ENCODE measurements around the gene THG1L. TPM values are rescaled to one million over a fixed set of nuclear protein-coding genes. Genes with fewer than 3 reads are reported as not detected.

Gene THG1L
- total RNA-seq, 1 experiment from 2014 or later: 12.9 TPM

DNA sequence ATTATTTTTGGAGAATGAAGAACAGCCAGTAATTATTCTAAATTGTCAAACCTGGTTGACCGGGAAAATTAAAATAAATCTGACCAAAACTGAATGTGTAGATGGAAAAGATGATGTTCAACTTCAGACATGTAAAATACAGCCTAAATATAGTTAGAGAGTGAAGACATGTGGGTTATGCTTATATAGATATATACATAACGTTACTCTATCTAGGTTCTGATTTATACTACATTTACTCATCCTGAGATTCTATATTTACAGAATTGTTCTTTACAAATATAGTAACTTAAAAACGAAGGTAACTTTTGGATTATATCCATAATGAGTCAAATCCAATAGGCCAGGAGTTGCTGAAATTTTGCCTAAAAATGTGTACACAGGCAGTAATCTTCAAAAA, 20.8 kb upstream of the THG1L start:
- Histone ChIP-seq H3K23ac (ENCODE audit: insufficient read length, low read depth, low read length) (no peak overlapping the region), H3T11ph (ENCODE audit: low read length) (no peak overlapping the region), H2BK20ac (ENCODE audit: low read depth, low read length, poor library complexity, severe bottlenecking) (no peak overlapping the region), H3K4me1 (ENCODE audit: insufficient read depth, low read length) (no peaks in the 10 kb centered on the region), H3K23me2 (ENCODE audit: insufficient read length, low read depth, low read length, poor library complexity, severe bottlenecking) (no peaks in the 10 kb centered on the region), H3K79me1 (ENCODE audit: insufficient read depth, low read depth, low read length, poor library complexity, severe bottlenecking) (no peaks in the 10 kb centered on the region), H3K18ac (ENCODE audit: insufficient read length, low read depth, low read length) (no peak overlapping the region), H3K27me3 (ENCODE audit: insufficient read depth, low read length) (no peaks in the 10 kb centered on the region), H3K56ac (ENCODE audit: insufficient read length, low read depth, low read length) (no peak overlapping the region), H4K5ac (ENCODE audit: insufficient read length, low read depth, low read length) (no peak overlapping the region), H4K8ac (replicated peaks; ENCODE audit: insufficient read length, low read depth, low read length) (no peak overlapping the region), H2BK5ac (ENCODE audit: insufficient read length, low read length) (no peak overlapping the region), H3K27ac (ENCODE audit: insufficient read length, low read depth, low read length) (no peak overlapping the region), H4K91ac (ENCODE audit: insufficient read length, low read depth, low read length) (no peak overlapping the region), H3K4ac (ENCODE audit: low read depth, low read length) (no peak overlapping the region), H2BK15ac (ENCODE audit: low read depth, low read length) (no peak overlapping the region), H3K79me2 (ENCODE audit: insufficient read depth, low read length) (no peaks in the 10 kb centered on the region), H3K9ac (ENCODE audit: extremely low read depth, insufficient read length, low read length) (no peak overlapping the region), H2BK12ac (ENCODE audit: insufficient read length, low read depth, low read length) (no peak overlapping the region), H3K9me3 (ENCODE audit: control insufficient read depth, low read depth, low read length) (no peaks in the 10 kb centered on the region), H3K4me2 (ENCODE audit: insufficient read depth, insufficient read length, low read length) (no peak overlapping the region), H3K14ac (ENCODE audit: insufficient read depth, low read length) (no peak overlapping the region), H2BK120ac (ENCODE audit: low read depth, low read length, poor library complexity, severe bottlenecking) (no peak overlapping the region), H2AFZ (ENCODE audit: low read length) (no peak overlapping the region), H2AK5ac (ENCODE audit: insufficient read length, low read length) (no peak overlapping the region), H4K20me1 (ENCODE audit: control insufficient read depth, insufficient read depth, insufficient read length) (no peaks in the 10 kb centered on the region)
- no peak for DNase-seq
- Mint-ChIP-seq H3K4me1 (no peaks in the 10 kb centered on the region), H3K9me3 (no peaks in the 10 kb centered on the region), H3K36me3 (ENCODE audit: insufficient read depth in 1 of 3, low read depth in 3 of 3) (no peaks in the 10 kb centered on the region), H3K27me3 (ENCODE audit: low read depth) (no peaks in the 10 kb centered on the region; the same call in 1 of the 2 replicates), H3K27ac (no peak overlapping the region), H3K4me3 (no peak overlapping the region)
- TF ChIP-seq, protein P1, sequence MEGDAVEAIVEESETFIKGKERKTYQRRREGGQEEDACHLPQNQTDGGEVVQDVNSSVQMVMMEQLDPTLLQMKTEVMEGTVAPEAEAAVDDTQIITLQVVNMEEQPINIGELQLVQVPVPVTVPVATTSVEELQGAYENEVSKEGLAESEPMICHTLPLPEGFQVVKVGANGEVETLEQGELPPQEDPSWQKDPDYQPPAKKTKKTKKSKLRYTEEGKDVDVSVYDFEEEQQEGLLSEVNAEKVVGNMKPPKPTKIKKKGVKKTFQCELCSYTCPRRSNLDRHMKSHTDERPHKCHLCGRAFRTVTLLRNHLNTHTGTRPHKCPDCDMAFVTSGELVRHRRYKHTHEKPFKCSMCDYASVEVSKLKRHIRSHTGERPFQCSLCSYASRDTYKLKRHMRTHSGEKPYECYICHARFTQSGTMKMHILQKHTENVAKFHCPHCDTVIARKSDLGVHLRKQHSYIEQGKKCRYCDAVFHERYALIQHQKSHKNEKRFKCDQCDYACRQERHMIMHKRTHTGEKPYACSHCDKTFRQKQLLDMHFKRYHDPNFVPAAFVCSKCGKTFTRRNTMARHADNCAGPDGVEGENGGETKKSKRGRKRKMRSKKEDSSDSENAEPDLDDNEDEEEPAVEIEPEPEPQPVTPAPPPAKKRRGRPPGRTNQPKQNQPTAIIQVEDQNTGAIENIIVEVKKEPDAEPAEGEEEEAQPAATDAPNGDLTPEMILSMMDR (conservative IDR thresholded peaks at IDR 0.05): no peak
- WGBS (ENCODE audit: extremely low coverage, insufficient read length, low lambda C conversion rate): no CpG with 5 or more reads among the region's 3 CpGs
